ENCODE results near the gene CD38. TPM values are rescaled to one million over a fixed set of nuclear protein-coding genes. Genes with fewer than 3 reads are reported as not detected.

CD38 gene
- total and polyA plus RNA-seq, 2 of the 13 experiments (the other 11 are each of a cell fraction or from before 2014, with no cell fraction given): not detected

- Histone ChIP-seq H3K27me3 (ENCODE audit: control insufficient read depth in 1 of 2, insufficient read depth in 2 of 2, low read length in 2 of 2) (peaks cover 0 to 8% of the 10 kb centered on the region in 2 experiments; a peak in 1 of 5 replicates), H3K9me3 (ENCODE audit: low read length) (no peaks in the 10 kb centered on the region), H3K36me3 (replicated peaks in 1 of 2; ENCODE audit: control insufficient read depth in 1 of 2, insufficient read depth in 2 of 2, low read length in 2 of 2) (no peaks in the 10 kb centered on the region), H3K79me2 (ENCODE audit: insufficient read depth, low read length) (no peaks in the 10 kb centered on the region), H3K9ac (ENCODE audit: insufficient read depth, low read depth, low read length) (no peak overlapping the region), H3K4me2 (ENCODE audit: low read depth, low read length) (no peak overlapping the region), H4K20me1 (ENCODE audit: insufficient read depth, low read length) (no peaks in the 10 kb centered on the region), H3K4me3 (replicated peaks in 1 of 3; ENCODE audit: insufficient read depth in 1 of 3, low read depth in 2 of 3, low read length in 3 of 3) (no peak overlapping the region), H2AFZ (ENCODE audit: low read length) (no peak overlapping the region), H3K27ac (ENCODE audit: extremely low read length, insufficient read depth, low read length) (no peak overlapping the region), H3K4me1 (ENCODE audit: insufficient read depth, low read length) (no peaks in the 10 kb centered on the region)
- TF ChIP-seq FOXC1 (CRISPR knock-in tag; IDR thresholded peaks at IDR 0.05; ENCODE audit: borderline replicate concordance) (no peak), ZBTB43 (CRISPR knock-in tag; conservative IDR thresholded peaks at IDR 0.05) (no peak), ZNF275 (CRISPR knock-in tag; IDR thresholded peaks at IDR 0.05; ENCODE audit: borderline replicate concordance) (no peak), ATF3 (CRISPR knock-in tag; IDR thresholded peaks at IDR 0.05) (no peak), HNRNPK (IDR thresholded peaks at IDR 0.05; ENCODE audit: low read depth, low read length, poor library complexity, severe bottlenecking) (no peak), LRRFIP1 (CRISPR knock-in tag; conservative IDR thresholded peaks at IDR 0.05) (no peak), NFATC3 (CRISPR knock-in tag; IDR thresholded peaks at IDR 0.05) (no peak), GTF3A (CRISPR knock-in tag; conservative IDR thresholded peaks at IDR 0.05) (no peak), ZNF484 (CRISPR knock-in tag; IDR thresholded peaks at IDR 0.05; ENCODE audit: borderline replicate concordance, low read depth) (no peak), SMAD1 (CRISPR knock-in tag; IDR thresholded peaks at IDR 0.05; ENCODE audit: borderline replicate concordance, low read depth) (no peak), POGK (CRISPR knock-in tag; conservative IDR thresholded peaks at IDR 0.05) (no peak), PPARG (CRISPR knock-in tag; conservative IDR thresholded peaks at IDR 0.05) (no peak), GATA4 (IDR thresholded peaks at IDR 0.05; ENCODE audit: borderline replicate concordance, low read depth) (no peak), ZNF331 (CRISPR knock-in tag; IDR thresholded peaks at IDR 0.05) (no peak)
- ChIA-PET POLR2A (no interaction called here), CTCF (ENCODE audit: low intra/inter-chr PET ratio, low total read pairs) (no interaction called here)
- intact Hi-C loops (cut with micrococcal nuclease; ENCODE audit: unreplicated experiment): no loop called here
- DNase-seq (ENCODE audit: low spot score) (no peak), ATAC-seq (no peak), FAIRE-seq (no peak)
- 23% methylated on average over 4 of the region's 4 CpGs for WGBS (ENCODE audit: low lambda C conversion rate)
- in situ Hi-C loops (cut with HindIII; ENCODE audit: extremely low pct_ligation_motif_present, low pct_unique_long_range_greater_than_20kb): no loop called here
- no TSS peak for BruUV-seq (replicated peaks)
Measured at GRCh38 chr4:15870921-15871664, 93.0 kb downstream of the CD38 start.
